ENCODE data around the gene CFAP46.
"Not testable (repeated sequence)": the region's sequence is repeated elsewhere in the genome, so short reads cannot be mapped to it uniquely, and the experiment has no call there.

CFAP46 gene

GRCh38 chr10:132964707-132965410 lies 22.5 kb upstream of the CFAP46 start:
- H3K79me1 ChIP-seq (replicated peaks; ENCODE audit: low read length, poor library complexity, severe bottlenecking); H3K4me3 ChIP-seq (ENCODE audit: insufficient read depth in 1 of 2, low read depth in 1 of 2, low read length in 2 of 2); H2BK15ac ChIP-seq (ENCODE audit: low read depth, poor library complexity, severe bottlenecking); H2AK5ac ChIP-seq (ENCODE audit: low read length, severe bottlenecking); H2BK5ac ChIP-seq (ENCODE audit: low read depth, low read length, poor library complexity, severe bottlenecking); H3K4me2 ChIP-seq (ENCODE audit: low read length, poor library complexity, severe bottlenecking); H3K27ac ChIP-seq (ENCODE audit: low read length, poor library complexity, severe bottlenecking); H3K14ac ChIP-seq (ENCODE audit: low read length in 2 of 2); H2BK12ac ChIP-seq (ENCODE audit: low read length in 2 of 2); DNase-seq; H3K4ac ChIP-seq (ENCODE audit: low read depth in 1 of 2, low read length in 2 of 2); H3K9ac ChIP-seq (ENCODE audit: low read length); H3K18ac ChIP-seq (ENCODE audit: low read depth in 1 of 2, low read length in 2 of 2); H3K36me3 ChIP-seq (ENCODE audit: control insufficient read depth in 1 of 2, insufficient read depth in 2 of 2, low read depth in 1 of 2, low read length in 2 of 2); H2AFZ ChIP-seq (ENCODE audit: low read depth, low read length); H3K4me1 ChIP-seq (ENCODE audit: control insufficient read depth, insufficient read depth, low read depth, low read length); H2BK120ac ChIP-seq (ENCODE audit: low read depth, low read length); H4K91ac ChIP-seq (ENCODE audit: low read length); H3K23ac ChIP-seq (ENCODE audit: low read length in 2 of 2); H4K8ac ChIP-seq (ENCODE audit: low read length); H3K9me3 ChIP-seq (ENCODE audit: control insufficient read depth, low read length): not testable (repeated sequence)
- 94% methylated on average over 43 of the region's 43 CpGs for WGBS
- H3K27me3 ChIP-seq (ENCODE audit: control insufficient read depth in 1 of 2, insufficient read depth in 1 of 2, low read length in 2 of 2) = peaks cover 5 to 50% of the 10 kb centered on the region in 2 experiments

- Histone ChIP-seq H2AFZ (ENCODE audit: low read depth, low read length) (no peak overlapping the region), H2BK120ac (ENCODE audit: low read depth, low read length) (no peak overlapping the region), H3K18ac (ENCODE audit: low read depth in 1 of 2, low read length in 2 of 2) (no peak overlapping the region), H3K36me3 (ENCODE audit: control insufficient read depth in 1 of 2, insufficient read depth in 2 of 2, low read depth in 1 of 2, low read length in 2 of 2) (no peaks in the 10 kb centered on the region), H3K23ac (ENCODE audit: low read length in 2 of 2) (no peak overlapping the region), H3K4me1 (ENCODE audit: control insufficient read depth, insufficient read depth, low read depth, low read length) (peaks cover 5% of the 10 kb centered on the region), H3K4me3 (ENCODE audit: insufficient read depth in 1 of 2, low read depth in 1 of 2, low read length in 2 of 2) (no peak overlapping the region), H3K9me3 (ENCODE audit: control insufficient read depth, low read length) (peaks cover 2% of the 10 kb centered on the region), H2BK12ac (ENCODE audit: low read length in 2 of 2) (no peak overlapping the region), H2BK5ac (ENCODE audit: low read depth, low read length, poor library complexity, severe bottlenecking) (no peak overlapping the region), H2BK15ac (ENCODE audit: low read depth, poor library complexity, severe bottlenecking) (no peak overlapping the region), H3K14ac (ENCODE audit: low read length in 2 of 2) (no peak overlapping the region), H4K91ac (ENCODE audit: low read length) (no peak overlapping the region), H3K27me3 (ENCODE audit: control insufficient read depth in 1 of 2, insufficient read depth in 1 of 2, low read length in 2 of 2) (peaks cover 12 to 50% of the 10 kb centered on the region in 2 experiments), H4K8ac (ENCODE audit: low read length) (no peak overlapping the region), H2AK5ac (ENCODE audit: low read length, severe bottlenecking) (no peak overlapping the region), H3K27ac (ENCODE audit: low read length, poor library complexity, severe bottlenecking) (no peak overlapping the region), H3K79me1 (replicated peaks; ENCODE audit: low read length, poor library complexity, severe bottlenecking) (no peaks in the 10 kb centered on the region), H3K4ac (ENCODE audit: low read depth in 1 of 2, low read length in 2 of 2) (no peak overlapping the region), H3K9ac (ENCODE audit: low read length) (no peak overlapping the region), H3K4me2 (ENCODE audit: low read length, poor library complexity, severe bottlenecking) (no peak overlapping the region)
- no peak for DNase-seq
- 91% methylated on average over 15 of the region's 15 CpGs for WGBS
Measured at GRCh38 chr10:132964231-132964630, 21.9 kb upstream of the CFAP46 start.

- no peak overlapping the region for H2BK15ac ChIP-seq (ENCODE audit: low read depth, poor library complexity, severe bottlenecking)
- no peak overlapping the region for H3K4me2 ChIP-seq (ENCODE audit: low read length, poor library complexity, severe bottlenecking)
- DNase-seq = no peak
- H3K27me3 ChIP-seq (ENCODE audit: control insufficient read depth in 1 of 2, insufficient read depth in 1 of 2, low read length in 2 of 2) = peaks cover 12 to 48% of the 10 kb centered on the region in 2 experiments
- H3K27ac ChIP-seq (ENCODE audit: low read length, poor library complexity, severe bottlenecking) = no peak overlapping the region
- H3K9me3 ChIP-seq (ENCODE audit: control insufficient read depth, low read length) = no peaks in the 10 kb centered on the region
- H3K4me1 ChIP-seq (ENCODE audit: control insufficient read depth, insufficient read depth, low read depth, low read length) = peaks cover 5% of the 10 kb centered on the region
- H3K18ac ChIP-seq (ENCODE audit: low read depth in 1 of 2, low read length in 2 of 2) = no peak overlapping the region
- H4K91ac ChIP-seq (ENCODE audit: low read length) = no peak overlapping the region
- H2AFZ ChIP-seq (ENCODE audit: low read depth, low read length) = no peak overlapping the region
- H3K23ac ChIP-seq (ENCODE audit: low read length in 2 of 2) = no peak overlapping the region
- H3K4ac ChIP-seq (ENCODE audit: low read depth in 1 of 2, low read length in 2 of 2) = no peak overlapping the region
- H3K36me3 ChIP-seq (ENCODE audit: control insufficient read depth in 1 of 2, insufficient read depth in 2 of 2, low read depth in 1 of 2, low read length in 2 of 2) = no peaks in the 10 kb centered on the region
- no peak overlapping the region for H2BK12ac ChIP-seq (ENCODE audit: low read length in 2 of 2)
- H3K4me3 ChIP-seq (ENCODE audit: insufficient read depth in 1 of 2, low read depth in 1 of 2, low read length in 2 of 2) = no peak overlapping the region
- no peak overlapping the region for H3K9ac ChIP-seq (ENCODE audit: low read length)
- H2AK5ac ChIP-seq (ENCODE audit: low read length, severe bottlenecking) = no peak overlapping the region
- H2BK120ac ChIP-seq (ENCODE audit: low read depth, low read length) = no peak overlapping the region
- H3K14ac ChIP-seq (ENCODE audit: low read length in 2 of 2) = no peak overlapping the region
- H4K8ac ChIP-seq (ENCODE audit: low read length) = no peak overlapping the region
- H3K79me1 ChIP-seq (replicated peaks; ENCODE audit: low read length, poor library complexity, severe bottlenecking) = no peaks in the 10 kb centered on the region
- WGBS = 90% methylated on average over 14 of the region's 14 CpGs
- no peak overlapping the region for H2BK5ac ChIP-seq (ENCODE audit: low read depth, low read length, poor library complexity, severe bottlenecking)
Measured at GRCh38 chr10:132963430-132963960, 21.1 kb upstream of the CFAP46 start.

DNA sequence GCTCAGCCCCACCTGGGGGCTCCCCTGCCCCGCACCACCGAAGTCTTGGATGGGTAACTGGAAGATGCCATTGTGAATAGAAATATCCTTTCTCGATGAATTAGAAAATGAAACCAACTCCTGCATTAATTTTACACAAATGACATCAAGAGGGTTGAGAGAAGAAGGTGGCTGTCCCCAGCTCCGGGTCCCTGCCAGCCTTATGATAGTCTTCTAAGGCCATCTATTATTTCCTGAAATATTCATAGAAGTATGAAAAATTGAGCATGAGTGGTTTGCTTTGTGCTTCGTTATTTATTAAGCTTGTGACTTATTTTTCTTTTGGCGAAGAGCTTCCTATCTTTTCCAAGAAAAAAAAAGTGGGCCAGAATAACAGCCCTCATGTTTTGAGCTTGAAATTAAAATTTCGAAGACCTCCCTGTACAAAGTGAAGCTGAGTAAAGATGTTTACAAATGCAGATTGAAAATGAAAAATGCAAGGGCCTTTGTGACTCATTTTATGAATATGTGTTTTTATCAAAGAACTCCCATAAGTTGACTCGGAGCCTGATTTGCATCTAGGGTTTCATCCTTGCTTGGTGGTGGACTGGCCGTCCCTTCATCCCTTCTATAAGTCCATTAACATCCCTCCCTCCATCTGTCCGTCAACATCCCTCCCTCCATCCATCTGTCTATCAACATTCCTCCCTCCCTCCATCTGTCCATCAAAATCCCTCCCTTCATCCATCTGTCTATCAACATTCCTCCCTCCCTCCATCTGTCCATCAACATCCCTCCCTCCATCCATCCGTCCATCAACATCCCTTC lies 20.5 kb upstream of the CFAP46 start:
- Histone ChIP-seq H4K91ac (ENCODE audit: low read length) (no peak overlapping the region), H3K18ac (ENCODE audit: low read depth in 1 of 2, low read length in 2 of 2) (no peak overlapping the region), H2BK120ac (ENCODE audit: low read depth, low read length) (no peak overlapping the region), H3K27ac (ENCODE audit: low read length, poor library complexity, severe bottlenecking) (no peak overlapping the region), H2BK15ac (ENCODE audit: low read depth, poor library complexity, severe bottlenecking) (no peak overlapping the region), H3K79me1 (replicated peaks; ENCODE audit: low read length, poor library complexity, severe bottlenecking) (no peaks in the 10 kb centered on the region), H4K8ac (ENCODE audit: low read length) (no peak overlapping the region), H3K9me3 (ENCODE audit: control insufficient read depth, low read length) (no peaks in the 10 kb centered on the region), H2AFZ (ENCODE audit: low read depth, low read length) (peak overlapping the region; percentile 43), H2AK5ac (ENCODE audit: low read length, severe bottlenecking) (no peak overlapping the region), H3K9ac (ENCODE audit: low read length) (peak overlapping the region; percentile 85), H2BK5ac (ENCODE audit: low read depth, low read length, poor library complexity, severe bottlenecking) (no peak overlapping the region), H3K4me3 (ENCODE audit: insufficient read depth in 1 of 2, low read depth in 1 of 2, low read length in 2 of 2) (peak overlapping the region; percentile 50 to 92), H2BK12ac (ENCODE audit: low read length in 2 of 2) (no peak overlapping the region), H3K23ac (ENCODE audit: low read length in 2 of 2) (no peak overlapping the region), H3K4me1 (ENCODE audit: control insufficient read depth, insufficient read depth, low read depth, low read length) (peaks cover 5% of the 10 kb centered on the region), H3K27me3 (ENCODE audit: control insufficient read depth in 1 of 2, insufficient read depth in 1 of 2, low read length in 2 of 2) (peaks cover 12 to 43% of the 10 kb centered on the region in 2 experiments), H3K36me3 (ENCODE audit: control insufficient read depth in 1 of 2, insufficient read depth in 2 of 2, low read depth in 1 of 2, low read length in 2 of 2) (no peaks in the 10 kb centered on the region), H3K4ac (ENCODE audit: low read depth in 1 of 2, low read length in 2 of 2) (no peak overlapping the region), H3K4me2 (ENCODE audit: low read length, poor library complexity, severe bottlenecking) (peak overlapping the region; percentile 99), H3K14ac (ENCODE audit: low read length in 2 of 2) (no peak overlapping the region)
- DNase-seq = no peak
- WGBS = 81% methylated on average over 7 of the region's 11 CpGs

All from mesenchymal stem cell (in vitro differentiated cells and primary cell).